HepG2 (cell line): ENCODE results near the gene TPCN2. TPM values are rescaled to one million over a fixed set of nuclear protein-coding genes. Genes with fewer than 3 reads are reported as not detected.

Source experiments
- BRCA1 ChIP-seq: sonication (generic); formaldehyde crosslinking; IDR thresholded peaks from 2 replicates; pipeline ENCODE4 v1.4.0; 2020; ENCODE audit warnings: missing genetic modification reagents
- CHD2 ChIP-seq: IDR thresholded peaks from 2 replicates; pipeline ENCODE4 v1.6.1; 2011; ENCODE audit warnings: low read depth, low read length, improper control_type of control experiment
- HOXA5 ChIP-seq: sonication (generic); formaldehyde crosslinking; IDR thresholded peaks from 2 replicates; pipeline ENCODE4 v1.4.0; 2020; ENCODE audit warnings: missing genetic modification reagents
- KMT2A ChIP-seq: sonication (generic); formaldehyde crosslinking; IDR thresholded peaks from 2 replicates; pipeline ENCODE4 v1.4.0; 2020; ENCODE audit warnings: missing genetic modification reagents
- NONO ChIP-seq, 2 experiments: fragments of 450-650 bp in 1 of 2; sonication (generic) in 1 of 2; formaldehyde crosslinking in 1 of 2; IDR thresholded peaks in 1 of 2; conservative IDR thresholded peaks in 1 of 2; 2 replicates each; pipeline versions ENCODE4 v1.6.1 to v1.8.0; 2017 to 2022; ENCODE audit warnings: mild to moderate bottlenecking in 1 of 2, missing genetic modification reagents in 1 of 2, moderate library complexity in 1 of 2
- THAP11 ChIP-seq: IDR thresholded peaks from 2 replicates; pipeline ENCODE4 v1.6.1; 2016; ENCODE audit warnings: missing biosample characterization, missing genetic modification reagents
- ZFX ChIP-seq: sonication (generic); formaldehyde crosslinking; IDR thresholded peaks from 2 replicates; pipeline ENCODE4 v1.4.0; 2020; ENCODE audit warnings: mild to moderate bottlenecking, low read depth, missing genetic modification reagents, moderate library complexity
- ZNF143 ChIP-seq: sonication (generic); formaldehyde crosslinking; IDR thresholded peaks from 2 replicates; pipeline ENCODE4 v1.4.0; 2020; ENCODE audit warnings: missing genetic modification reagents
- ZNF263 ChIP-seq: sonication (generic); formaldehyde crosslinking; IDR thresholded peaks from 2 replicates; pipeline ENCODE4 v1.4.0; 2020; ENCODE audit warnings: missing genetic modification reagents
- ZNF543 ChIP-seq: sonication (generic); formaldehyde crosslinking; IDR thresholded peaks from 2 replicates; pipeline ENCODE4 v1.4.0; 2020; ENCODE audit warnings: mild to moderate bottlenecking, missing genetic modification reagents
- ZNF7 ChIP-seq: IDR thresholded peaks from 2 replicates; pipeline ENCODE4 v1.6.1; 2016; ENCODE audit warnings: missing biosample characterization, missing genetic modification reagents
- polyA plus RNA-seq, 8 experiments: library from polyadenylated mRNA; depleted of rRNA in 3 of 8; stranded (reverse) in 7 of 8; unstranded in 1 of 8; fragments of >200 nt; fragmentation: Illumina TruSeq in 4 of 8; extraction: Trizol in 4 of 8; gene quantifications; 2 replicates each; pipeline versions ENCODE4 v1.2.1 to v1.2.3, GENCODE V29; 2011 to 2016; ENCODE audit warnings: low read depth in 4 of 8, missing spikeins in 1 of 8, mixed read lengths in 1 of 8; ENCODE audit not compliant: insufficient read depth in 1 of 8
- total RNA-seq, 5 experiments: library from RNA; depleted of rRNA; stranded (reverse); fragments of >200 nt; fragmentation: Illumina TruSeq; extraction: Trizol; gene quantifications; 2 replicates each; pipeline ENCODE4 v1.2.3, GENCODE V29; 2016; ENCODE audit warnings: low read depth in 1 of 5
- TF ChIP-seq, protein P1 (sequence below): sonication (generic); formaldehyde crosslinking; IDR thresholded peaks from 2 replicates; pipeline ENCODE4 v1.5.0; 2020; ENCODE audit warnings: missing genetic modification reagents, mild to moderate bottlenecking, borderline replicate concordance
- TF ChIP-seq, protein P2 (sequence below): sonication (generic); formaldehyde crosslinking; IDR thresholded peaks from 2 replicates; pipeline ENCODE4 v1.5.1; 2020; ENCODE audit warnings: mild to moderate bottlenecking, missing genetic modification reagents, moderate library complexity
- TF ChIP-seq, protein P3 (sequence below): sonication (generic); formaldehyde crosslinking; IDR thresholded peaks from 2 replicates; pipeline ENCODE4 v1.4.0; 2020; ENCODE audit warnings: missing genetic modification reagents
- TF ChIP-seq, protein P4 (sequence below): sonication (generic); formaldehyde crosslinking; IDR thresholded peaks from 2 replicates; pipeline ENCODE4 v1.9.0; 2021; ENCODE audit warnings: missing genetic modification reagents, mild to moderate bottlenecking, borderline replicate concordance
- TF ChIP-seq, protein P5 (sequence below): sonication (generic); formaldehyde crosslinking; IDR thresholded peaks from 2 replicates; pipeline ENCODE4 v1.5.1; 2020; ENCODE audit warnings: missing genetic modification reagents, mild to moderate bottlenecking, borderline replicate concordance
- TF ChIP-seq, protein P6 (sequence below): sonication (generic); formaldehyde crosslinking; IDR thresholded peaks from 2 replicates; pipeline ENCODE4 v1.5.0; 2020; ENCODE audit warnings: mild to moderate bottlenecking, missing genetic modification reagents, moderate library complexity

TPCN2 gene
- total and polyA plus RNA-seq, 2 of the 13 experiments (the other 11 are each of a cell fraction or from before 2014, with no cell fraction given) = 5.6 to 5.9 TPM

DNA sequence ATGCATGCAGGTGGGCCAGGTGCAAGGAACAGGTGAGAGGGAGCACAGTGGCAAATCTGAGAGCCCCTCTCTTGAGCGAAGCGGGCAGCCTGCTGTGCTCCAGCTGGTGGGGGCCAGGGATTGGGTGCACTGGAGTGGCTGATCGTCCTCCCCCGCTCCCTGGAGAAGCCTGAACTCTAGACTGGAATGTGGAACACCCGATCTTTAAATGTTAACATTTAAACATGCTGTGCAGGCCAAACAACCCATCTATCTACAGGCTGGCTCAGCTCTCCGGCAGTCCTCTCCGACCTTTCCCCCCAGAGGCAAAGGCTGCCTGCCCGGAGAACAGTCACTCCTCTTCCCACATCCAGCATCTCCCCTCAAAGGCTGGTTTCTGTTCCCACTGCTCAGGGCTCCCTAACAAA is 40.8 kb upstream of the TPCN2 start (continued):
- no peak for TF ChIP-seq ZNF143 (CRISPR knock-in tag)
- peak; percentile 99 for TF ChIP-seq ZNF263 (CRISPR knock-in tag)
- TF ChIP-seq, protein P1, sequence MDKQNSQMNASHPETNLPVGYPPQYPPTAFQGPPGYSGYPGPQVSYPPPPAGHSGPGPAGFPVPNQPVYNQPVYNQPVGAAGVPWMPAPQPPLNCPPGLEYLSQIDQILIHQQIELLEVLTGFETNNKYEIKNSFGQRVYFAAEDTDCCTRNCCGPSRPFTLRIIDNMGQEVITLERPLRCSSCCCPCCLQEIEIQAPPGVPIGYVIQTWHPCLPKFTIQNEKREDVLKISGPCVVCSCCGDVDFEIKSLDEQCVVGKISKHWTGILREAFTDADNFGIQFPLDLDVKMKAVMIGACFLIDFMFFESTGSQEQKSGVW (CRISPR knock-in tag) = no peak
- no peak for TF ChIP-seq CHD2
- TF ChIP-seq, protein P2, sequence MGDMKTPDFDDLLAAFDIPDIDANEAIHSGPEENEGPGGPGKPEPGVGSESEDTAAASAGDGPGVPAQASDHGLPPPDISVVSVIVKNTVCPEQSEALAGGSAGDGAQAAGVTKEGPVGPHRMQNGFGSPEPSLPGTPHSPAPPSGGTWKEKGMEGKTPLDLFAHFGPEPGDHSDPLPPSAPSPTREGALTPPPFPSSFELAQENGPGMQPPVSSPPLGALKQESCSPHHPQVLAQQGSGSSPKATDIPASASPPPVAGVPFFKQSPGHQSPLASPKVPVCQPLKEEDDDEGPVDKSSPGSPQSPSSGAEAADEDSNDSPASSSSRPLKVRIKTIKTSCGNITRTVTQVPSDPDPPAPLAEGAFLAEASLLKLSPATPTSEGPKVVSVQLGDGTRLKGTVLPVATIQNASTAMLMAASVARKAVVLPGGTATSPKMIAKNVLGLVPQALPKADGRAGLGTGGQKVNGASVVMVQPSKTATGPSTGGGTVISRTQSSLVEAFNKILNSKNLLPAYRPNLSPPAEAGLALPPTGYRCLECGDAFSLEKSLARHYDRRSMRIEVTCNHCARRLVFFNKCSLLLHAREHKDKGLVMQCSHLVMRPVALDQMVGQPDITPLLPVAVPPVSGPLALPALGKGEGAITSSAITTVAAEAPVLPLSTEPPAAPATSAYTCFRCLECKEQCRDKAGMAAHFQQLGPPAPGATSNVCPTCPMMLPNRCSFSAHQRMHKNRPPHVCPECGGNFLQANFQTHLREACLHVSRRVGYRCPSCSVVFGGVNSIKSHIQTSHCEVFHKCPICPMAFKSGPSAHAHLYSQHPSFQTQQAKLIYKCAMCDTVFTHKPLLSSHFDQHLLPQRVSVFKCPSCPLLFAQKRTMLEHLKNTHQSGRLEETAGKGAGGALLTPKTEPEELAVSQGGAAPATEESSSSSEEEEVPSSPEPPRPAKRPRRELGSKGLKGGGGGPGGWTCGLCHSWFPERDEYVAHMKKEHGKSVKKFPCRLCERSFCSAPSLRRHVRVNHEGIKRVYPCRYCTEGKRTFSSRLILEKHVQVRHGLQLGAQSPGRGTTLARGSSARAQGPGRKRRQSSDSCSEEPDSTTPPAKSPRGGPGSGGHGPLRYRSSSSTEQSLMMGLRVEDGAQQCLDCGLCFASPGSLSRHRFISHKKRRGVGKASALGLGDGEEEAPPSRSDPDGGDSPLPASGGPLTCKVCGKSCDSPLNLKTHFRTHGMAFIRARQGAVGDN = peak; percentile 53
- TF ChIP-seq ZFX = 0 out of 2 replicates have a peak, but pooled peaks have one; percentile 16
- no peak for TF ChIP-seq BRCA1 (CRISPR knock-in tag)
- TF ChIP-seq THAP11 (CRISPR knock-in tag) = no peak
- TF ChIP-seq, protein P3, sequence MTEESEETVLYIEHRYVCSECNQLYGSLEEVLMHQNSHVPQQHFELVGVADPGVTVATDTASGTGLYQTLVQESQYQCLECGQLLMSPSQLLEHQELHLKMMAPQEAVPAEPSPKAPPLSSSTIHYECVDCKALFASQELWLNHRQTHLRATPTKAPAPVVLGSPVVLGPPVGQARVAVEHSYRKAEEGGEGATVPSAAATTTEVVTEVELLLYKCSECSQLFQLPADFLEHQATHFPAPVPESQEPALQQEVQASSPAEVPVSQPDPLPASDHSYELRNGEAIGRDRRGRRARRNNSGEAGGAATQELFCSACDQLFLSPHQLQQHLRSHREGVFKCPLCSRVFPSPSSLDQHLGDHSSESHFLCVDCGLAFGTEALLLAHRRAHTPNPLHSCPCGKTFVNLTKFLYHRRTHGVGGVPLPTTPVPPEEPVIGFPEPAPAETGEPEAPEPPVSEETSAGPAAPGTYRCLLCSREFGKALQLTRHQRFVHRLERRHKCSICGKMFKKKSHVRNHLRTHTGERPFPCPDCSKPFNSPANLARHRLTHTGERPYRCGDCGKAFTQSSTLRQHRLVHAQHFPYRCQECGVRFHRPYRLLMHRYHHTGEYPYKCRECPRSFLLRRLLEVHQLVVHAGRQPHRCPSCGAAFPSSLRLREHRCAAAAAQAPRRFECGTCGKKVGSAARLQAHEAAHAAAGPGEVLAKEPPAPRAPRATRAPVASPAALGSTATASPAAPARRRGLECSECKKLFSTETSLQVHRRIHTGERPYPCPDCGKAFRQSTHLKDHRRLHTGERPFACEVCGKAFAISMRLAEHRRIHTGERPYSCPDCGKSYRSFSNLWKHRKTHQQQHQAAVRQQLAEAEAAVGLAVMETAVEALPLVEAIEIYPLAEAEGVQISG (CRISPR knock-in tag) = peak; percentile 14; the same call in 1 of the 2 replicates
- TF ChIP-seq, protein P4, sequence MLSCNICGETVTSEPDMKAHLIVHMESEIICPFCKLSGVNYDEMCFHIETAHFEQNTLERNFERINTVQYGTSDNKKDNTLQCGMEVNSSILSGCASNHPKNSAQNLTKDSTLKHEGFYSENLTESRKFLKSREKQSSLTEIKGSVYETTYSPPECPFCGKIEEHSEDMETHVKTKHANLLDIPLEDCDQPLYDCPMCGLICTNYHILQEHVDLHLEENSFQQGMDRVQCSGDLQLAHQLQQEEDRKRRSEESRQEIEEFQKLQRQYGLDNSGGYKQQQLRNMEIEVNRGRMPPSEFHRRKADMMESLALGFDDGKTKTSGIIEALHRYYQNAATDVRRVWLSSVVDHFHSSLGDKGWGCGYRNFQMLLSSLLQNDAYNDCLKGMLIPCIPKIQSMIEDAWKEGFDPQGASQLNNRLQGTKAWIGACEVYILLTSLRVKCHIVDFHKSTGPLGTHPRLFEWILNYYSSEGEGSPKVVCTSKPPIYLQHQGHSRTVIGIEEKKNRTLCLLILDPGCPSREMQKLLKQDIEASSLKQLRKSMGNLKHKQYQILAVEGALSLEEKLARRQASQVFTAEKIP = no peak
- no peak for TF ChIP-seq ZNF543 (CRISPR knock-in tag)
- TF ChIP-seq, protein P5, sequence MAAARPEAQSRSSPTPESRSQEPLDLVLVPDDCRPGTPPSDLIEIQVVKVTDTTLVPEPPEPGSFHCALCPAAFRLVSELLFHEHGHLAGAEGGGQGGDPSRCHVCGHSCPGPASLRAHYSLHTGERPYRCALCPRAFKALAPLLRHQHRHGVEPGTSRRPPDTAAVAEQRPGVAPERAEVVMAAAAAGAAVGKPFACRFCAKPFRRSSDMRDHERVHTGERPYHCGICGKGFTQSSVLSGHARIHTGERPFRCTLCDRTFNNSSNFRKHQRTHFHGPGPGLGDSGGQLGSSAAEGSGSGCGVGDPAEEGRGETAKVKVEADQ (CRISPR knock-in tag) = peak; percentile 38; the same call in 1 of the 2 replicates
- TF ChIP-seq KMT2A (CRISPR knock-in tag) = no peak
- no peak for TF ChIP-seq NONO (IDR thresholded peaks at IDR 0.05)
- TF ChIP-seq NONO (CRISPR knock-in tag; conservative IDR thresholded peaks at IDR 0.05) = 0 out of 2 replicates have a peak, but pooled peaks have one; percentile 3
- TF ChIP-seq HOXA5 (CRISPR knock-in tag) = no peak
- TF ChIP-seq ZNF7 (CRISPR knock-in tag) = peak; percentile 68
- TF ChIP-seq, protein P6, sequence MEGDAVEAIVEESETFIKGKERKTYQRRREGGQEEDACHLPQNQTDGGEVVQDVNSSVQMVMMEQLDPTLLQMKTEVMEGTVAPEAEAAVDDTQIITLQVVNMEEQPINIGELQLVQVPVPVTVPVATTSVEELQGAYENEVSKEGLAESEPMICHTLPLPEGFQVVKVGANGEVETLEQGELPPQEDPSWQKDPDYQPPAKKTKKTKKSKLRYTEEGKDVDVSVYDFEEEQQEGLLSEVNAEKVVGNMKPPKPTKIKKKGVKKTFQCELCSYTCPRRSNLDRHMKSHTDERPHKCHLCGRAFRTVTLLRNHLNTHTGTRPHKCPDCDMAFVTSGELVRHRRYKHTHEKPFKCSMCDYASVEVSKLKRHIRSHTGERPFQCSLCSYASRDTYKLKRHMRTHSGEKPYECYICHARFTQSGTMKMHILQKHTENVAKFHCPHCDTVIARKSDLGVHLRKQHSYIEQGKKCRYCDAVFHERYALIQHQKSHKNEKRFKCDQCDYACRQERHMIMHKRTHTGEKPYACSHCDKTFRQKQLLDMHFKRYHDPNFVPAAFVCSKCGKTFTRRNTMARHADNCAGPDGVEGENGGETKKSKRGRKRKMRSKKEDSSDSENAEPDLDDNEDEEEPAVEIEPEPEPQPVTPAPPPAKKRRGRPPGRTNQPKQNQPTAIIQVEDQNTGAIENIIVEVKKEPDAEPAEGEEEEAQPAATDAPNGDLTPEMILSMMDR (CRISPR knock-in tag) = peak; percentile 18; the same call in 1 of the 2 replicates
